Heart right ventricle (tissue), 16 donors: Measurements from ENCODE around the gene LPCAT3. TPM values are rescaled to one million over a fixed set of nuclear protein-coding genes. Genes with fewer than 3 reads are reported as not detected.

Source experiments
- ATAC-seq, 8 donors: fragments of 200-7000 bp; cut with Tn5 transposase; one replicate each; pipeline ENCODE4 v1.9.1; 2020; ENCODE audit warnings: mild to moderate bottlenecking in 8 of 8, moderate library complexity in 8 of 8, moderate number of reproducible peaks in 1 of 8
- DNase-seq, 2 donors: peaks; one replicate each; pipeline ENCODE4 v3.0.0-alpha.2; 2020
- H3K27ac ChIP-seq, 10 donors: fragments of 200-600 bp; sonication (generic) in 2 of 10; one replicate each; pipeline versions ENCODE4 v1.5.0 to v1.8.0; 2020 to 2022; ENCODE audit warnings: mild to moderate bottlenecking in 3 of 10
- H3K27me3 ChIP-seq, 7 donors: fragments of 200-600 bp; one replicate each; pipeline ENCODE4 v1.8.0; 2021 to 2022; ENCODE audit warnings: mild to moderate bottlenecking in 2 of 7
- H3K36me3 ChIP-seq, 9 donors: fragments of 200-600 bp; sonication (generic) in 1 of 9; one replicate each; pipeline versions ENCODE4 v1.5.0 to v1.8.0; 2020 to 2022; ENCODE audit warnings: mild to moderate bottlenecking in 2 of 9
- H3K4me1 ChIP-seq, 9 donors: fragments of 200-600 bp; sonication (generic) in 1 of 9; one replicate each; pipeline versions ENCODE4 v1.5.0 to v1.8.0; 2020 to 2022; ENCODE audit warnings: mild to moderate bottlenecking in 4 of 9
- H3K4me3 ChIP-seq, 10 donors: fragments of 200-600 bp; sonication (generic) in 2 of 10; one replicate each; pipeline versions ENCODE4 v1.5.0 to v1.8.0; 2020 to 2022; ENCODE audit warnings: mild to moderate bottlenecking in 7 of 10, moderate library complexity in 2 of 10
- H3K9me3 ChIP-seq, 11 donors: fragments of 200-600 bp in 10 of 11; sonication (generic) in 2 of 11; one replicate each; pipeline versions ENCODE4 v1.5.0 to v1.8.0; 2013 to 2022; ENCODE audit warnings: mild to moderate bottlenecking in 2 of 11, control low read depth in 1 of 11, moderate library complexity in 1 of 11
- WGBS, 2 donors: extraction: QIAGEN DNeasy Blood & Tissue Kit; methylation state at CpG; one replicate each; pipeline ENCODE4 v1.1.7; 2013; ENCODE audit warnings: inconsistent platforms in 1 of 2; 5-methylcytosine and 5-hydroxymethylcytosine counted together
- intact Hi-C, 10 donors: fragments of 100-400 bp; cut with DNase I; formaldehyde crosslinking; loops; one replicate each; pipeline versions ENCODE4 v1.11.1 to v1.14.2; 2022
- polyA plus RNA-seq, 2 donors: library from polyadenylated mRNA; stranded (reverse); fragments of 200-250 nt; gene quantifications; one replicate each; pipeline ENCODE4 v1.2.3, GENCODE V29; 2013
- total RNA-seq, 10 donors: library from RNA; stranded (reverse); fragmentation: NEBNext Ultra II Directional in 3 of 10; extraction: Animal tissue kit (Norgen Biotek cat#: 25700) in 3 of 10; gene quantifications; one replicate each; pipeline versions ENCODE4 v1.2.1 to v1.2.4, GENCODE V29; 2021 to 2023
- TF ChIP-seq, protein P1 (sequence below), 9 donors: fragments of 200-600 bp; sonication (generic) in 2 of 9; IDR thresholded peaks; one replicate each; pipeline versions ENCODE4 v1.5.0 to v1.8.0; 2021 to 2022; ENCODE audit warnings: antibody characterized with exemption in 9 of 9, mild to moderate bottlenecking in 5 of 9, moderate library complexity in 1 of 9
- donor health status: Arrhythmogenic right ventricular cardiomyopathy.
- donor health status: ischemic (EF 13 %, LVEDD 7.1; RV severe dilation, severe dysfunction).
- donor health status: healthy with polysubstance abuse.
- donor health status: DM: no; HTN: yes; CAD: no.
- donor health status: DM: no; HTN: no; CAD: no.
- donor health status: ischemic (EF 25% LVEDD 6.9; RV normal size, moderate dysfunction).
- donor health status: ischemic (EF 25% LVEDD 5.7; RV mildly dilated, moderate dysfunction).
- donor health status: healthy.
- donor health status: DM: yes; HTN: yes; CAD: no.
- donor health status: Ischemic cardiomyopathy.
- donor health status: ischemic (EF 35%, LVEDD 5.7; RV mildly dilated, moderate dysfunction).
- donor health status: nonischemic (EF 11% LVEDD 7.7; RV severe dilation, severe dysfunction).
- donor health status: DM: yes; HTN: yes; CAD: no.
- donor health status: PGD.
- donor health status: ischemic (EF 29% LVEDD 5.4; RV normal size, mild dysfunction).
- donor health status: nonischemic (EF 23%, LVEDD 6.1; RV moderate dilation, normal function).

Gene LPCAT3
- total and polyA plus RNA-seq, 12 donors, result 19.9 to 65.8 (median 35.5) TPM

- DNase-seq, result no peak
- TF ChIP-seq, protein P1, sequence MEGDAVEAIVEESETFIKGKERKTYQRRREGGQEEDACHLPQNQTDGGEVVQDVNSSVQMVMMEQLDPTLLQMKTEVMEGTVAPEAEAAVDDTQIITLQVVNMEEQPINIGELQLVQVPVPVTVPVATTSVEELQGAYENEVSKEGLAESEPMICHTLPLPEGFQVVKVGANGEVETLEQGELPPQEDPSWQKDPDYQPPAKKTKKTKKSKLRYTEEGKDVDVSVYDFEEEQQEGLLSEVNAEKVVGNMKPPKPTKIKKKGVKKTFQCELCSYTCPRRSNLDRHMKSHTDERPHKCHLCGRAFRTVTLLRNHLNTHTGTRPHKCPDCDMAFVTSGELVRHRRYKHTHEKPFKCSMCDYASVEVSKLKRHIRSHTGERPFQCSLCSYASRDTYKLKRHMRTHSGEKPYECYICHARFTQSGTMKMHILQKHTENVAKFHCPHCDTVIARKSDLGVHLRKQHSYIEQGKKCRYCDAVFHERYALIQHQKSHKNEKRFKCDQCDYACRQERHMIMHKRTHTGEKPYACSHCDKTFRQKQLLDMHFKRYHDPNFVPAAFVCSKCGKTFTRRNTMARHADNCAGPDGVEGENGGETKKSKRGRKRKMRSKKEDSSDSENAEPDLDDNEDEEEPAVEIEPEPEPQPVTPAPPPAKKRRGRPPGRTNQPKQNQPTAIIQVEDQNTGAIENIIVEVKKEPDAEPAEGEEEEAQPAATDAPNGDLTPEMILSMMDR (IDR thresholded peaks at IDR 0.05), result no peak
- H3K27me3 ChIP-seq, result no peaks in the 10 kb centered on the region
- peaks cover 0 to 30% (median 7%) of the 10 kb centered on the region in 9 donors for H3K36me3 ChIP-seq
- 75 to 78% methylated on average over 8 of the region's 8 CpGs for WGBS, 2 donors
- intact Hi-C loops, result loop anchor here in 7 of 10 donors (5.0 to 10.0 kb wide), 8 partner anchors 82 to 168 kb away; partner anchors contain the start of genes C1R (in 3 of the 7), C1RL (in 1 of the 7) and TPI1 (in 1 of the 7)
- H3K4me3 ChIP-seq, result peak overlapping the region in 5 of 10 donors; percentile 27 to 45 (median 34)
- H3K9me3 ChIP-seq, result no peaks in the 10 kb centered on the region
- H3K4me1 ChIP-seq, result peaks cover 18 to 81% (median 33%) of the 10 kb centered on the region in 9 donors
- peak overlapping the region in 4 of 10 donors; percentile 47 to 96 (median 75) for H3K27ac ChIP-seq
- ATAC-seq, result no peak
These were observed 71.3 kb downstream of the LPCAT3 start for GRCh38 chr12:6946920-6947374.

DNA sequence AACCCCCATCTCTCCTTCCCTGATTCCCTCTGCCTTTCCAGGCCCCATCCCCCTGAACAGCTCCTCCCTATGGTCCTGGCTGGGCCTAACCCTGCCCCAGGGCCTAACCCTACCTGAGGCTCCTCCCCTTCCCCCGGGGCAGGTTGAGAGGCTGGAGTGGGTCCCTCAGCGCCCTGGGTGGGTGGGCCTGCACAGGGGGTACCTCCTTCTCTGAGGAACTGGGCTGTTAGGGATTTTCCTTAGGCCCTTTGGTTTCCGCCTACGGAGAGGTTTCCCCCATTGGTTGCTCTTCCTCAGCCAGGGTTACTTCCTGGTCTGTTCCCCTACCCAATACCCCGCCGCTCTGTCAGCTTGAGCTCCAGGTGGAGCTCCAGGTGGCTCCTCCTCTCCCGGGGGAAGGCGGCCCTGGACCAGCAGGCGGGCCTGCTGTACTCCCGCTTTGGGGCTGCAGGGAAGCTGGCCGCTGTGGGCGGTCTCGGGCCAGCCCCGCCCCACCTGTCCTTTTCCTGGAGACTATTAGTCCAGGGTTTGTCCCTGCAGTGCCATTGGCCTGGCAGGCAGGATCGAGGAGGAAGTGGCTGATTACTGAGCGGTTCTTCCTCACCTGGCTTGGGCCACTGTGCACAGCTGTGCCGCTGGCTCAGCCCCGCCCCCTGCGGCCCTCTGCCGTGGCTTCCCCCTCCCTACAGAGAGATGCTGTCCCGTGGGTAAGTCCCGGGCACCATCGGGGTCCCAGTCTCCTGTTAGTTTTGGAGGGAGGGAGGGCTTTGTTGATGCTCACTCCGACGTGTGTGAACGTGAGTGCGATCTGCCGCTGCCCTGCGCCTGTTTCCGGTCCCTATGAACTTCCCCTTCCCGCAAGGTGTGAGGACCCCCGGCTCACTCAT lies 72.0 kb downstream of the LPCAT3 start:
- Histone ChIP-seq H3K27me3 (no peaks in the 10 kb centered on the region), H3K4me3 (peak overlapping the region in 6 of 10 donors; percentile 7 to 45 (median 33)), H3K36me3 (peaks cover 0 to 36% (median 9%) of the 10 kb centered on the region in 9 donors), H3K9me3 (no peaks in the 10 kb centered on the region), H3K27ac (peak overlapping the region in 6 of 10 donors; percentile 9 to 96 (median 54)), H3K4me1 (peaks cover 18 to 86% (median 40%) of the 10 kb centered on the region in 9 donors)
- intact Hi-C loops, result loop anchor here in 7 of 10 donors (5.0 to 10.0 kb wide), 8 partner anchors 81 to 169 kb away; partner anchors contain the start of genes C1R (in 3 of the 7), C1RL (in 1 of the 7) and TPI1 (in 1 of the 7)
- ATAC-seq (peak in 1 of 8 donors; percentile 0), DNase-seq (peak in 1 of 2 donors; percentile 38)
- 40 to 42% methylated on average over 32 of the region's 32 CpGs for WGBS, 2 donors
- TF ChIP-seq, protein P1 (IDR thresholded peaks at IDR 0.05), result no peak

DNA sequence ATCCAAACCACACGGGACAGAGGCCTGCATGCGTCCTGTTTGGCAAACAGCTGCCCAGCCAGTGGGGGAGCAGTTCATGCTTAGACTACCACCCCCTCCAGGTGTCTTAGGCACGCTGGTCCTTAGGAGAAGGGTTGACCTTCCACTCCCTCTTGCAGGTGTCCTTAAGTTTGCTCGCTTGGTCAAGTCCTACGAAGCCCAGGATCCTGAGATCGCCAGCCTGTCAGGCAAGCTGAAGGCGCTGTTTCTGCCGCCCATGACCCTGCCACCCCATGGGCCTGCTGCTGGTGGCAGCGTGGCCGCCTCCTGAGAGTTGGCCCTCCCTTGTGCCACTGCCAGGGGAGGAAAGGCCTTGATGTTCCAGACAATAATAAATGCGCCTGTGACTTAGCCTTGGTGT lies 72.7 kb downstream of the LPCAT3 start:
- Histone ChIP-seq H3K27me3 (no peaks in the 10 kb centered on the region), H3K27ac (peak overlapping the region in 6 of 10 donors; percentile 9 to 99 (median 75)), H3K9me3 (no peaks in the 10 kb centered on the region), H3K4me1 (peaks cover 18 to 83% (median 43%) of the 10 kb centered on the region in 9 donors), H3K4me3 (peak overlapping the region in 5 of 10 donors; percentile 7 to 96 (median 66)), H3K36me3 (peaks cover 0 to 43% (median 11%) of the 10 kb centered on the region in 9 donors)
- intact Hi-C loops, result loop anchor here in 9 of 10 donors (2.0 to 10.0 kb wide), 13 partner anchors 15 to 169 kb away; partner anchors contain the start of genes C1R (in 3 of the 9), C1RL (in 1 of the 9), LPCAT3 (in 1 of the 9) and TPI1 (in 1 of the 9)
- peak in 1 of 2 donors; percentile 10 for DNase-seq
- TF ChIP-seq, protein P1 (IDR thresholded peaks at IDR 0.05), result no peak
- 80 to 87% methylated on average over 11 of the region's 11 CpGs for WGBS, 2 donors
- no peak for ATAC-seq
